Measurements from ENCODE around the gene RFFL.

Gene RFFL

GRCh38 chr17:35087731-35088355 lies 24.3 kb upstream of the RFFL start:
- peak overlapping the region; percentile 92 for H3K27ac Mint-ChIP-seq
- no peaks in the 10 kb centered on the region for H3K9me3 Mint-ChIP-seq
- H3K4me1 Mint-ChIP-seq: peaks cover 68% of the 10 kb centered on the region
- peak overlapping the region; percentile 93 for H3K4me3 Mint-ChIP-seq
- H3K36me3 Mint-ChIP-seq: no peaks in the 10 kb centered on the region
- no peaks in the 10 kb centered on the region for H3K27me3 Mint-ChIP-seq

GRCh38 chr17:35086931-35087573 lies 23.5 kb upstream of the RFFL start:
- peaks cover 76% of the 10 kb centered on the region for H3K4me1 Mint-ChIP-seq
- H3K36me3 Mint-ChIP-seq: no peaks in the 10 kb centered on the region
- no peaks in the 10 kb centered on the region for H3K9me3 Mint-ChIP-seq
- peak overlapping the region; percentile 69 for H3K27ac Mint-ChIP-seq
- no peaks in the 10 kb centered on the region for H3K27me3 Mint-ChIP-seq
- H3K4me3 Mint-ChIP-seq: peak overlapping the region; percentile 93

DNA sequence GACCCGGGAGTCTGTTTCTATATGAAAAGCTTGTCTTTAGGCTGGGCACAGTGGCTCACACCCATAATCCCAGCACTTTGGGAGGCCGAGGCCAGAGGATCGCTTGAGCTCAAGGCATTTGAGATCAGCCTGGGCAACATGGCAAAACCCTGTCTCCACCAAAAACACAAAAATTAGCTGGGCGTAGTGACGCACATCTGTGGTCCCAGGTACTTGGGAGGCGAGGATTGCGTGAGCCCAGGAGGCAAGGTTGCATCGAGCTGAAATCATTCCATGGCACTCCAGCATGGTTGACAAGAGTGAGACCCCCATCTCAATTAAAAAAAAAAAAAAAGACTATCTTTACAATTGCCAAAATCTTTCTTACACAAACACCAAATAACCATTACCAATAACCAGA lies 22.7 kb upstream of the RFFL start:
- Mint-ChIP-seq H3K9me3 (no peaks in the 10 kb centered on the region), H3K27ac (peak overlapping the region; percentile 69), H3K4me3 (peak overlapping the region; percentile 30), H3K4me1 (peaks cover 82% of the 10 kb centered on the region), H3K36me3 (no peaks in the 10 kb centered on the region), H3K27me3 (no peaks in the 10 kb centered on the region)

GRCh38 chr17:35084987-35085386 lies 21.5 kb upstream of the RFFL start:
- H3K27ac Mint-ChIP-seq: peak overlapping the region; percentile 65
- H3K36me3 Mint-ChIP-seq: no peaks in the 10 kb centered on the region
- H3K4me1 Mint-ChIP-seq: peaks cover 84% of the 10 kb centered on the region
- H3K27me3 Mint-ChIP-seq: no peaks in the 10 kb centered on the region
- H3K9me3 Mint-ChIP-seq: no peaks in the 10 kb centered on the region
- peak overlapping the region; percentile 51 for H3K4me3 Mint-ChIP-seq

GRCh38 chr17:35083071-35083470 lies 19.6 kb upstream of the RFFL start:
- no peaks in the 10 kb centered on the region for H3K27me3 Mint-ChIP-seq
- H3K36me3 Mint-ChIP-seq: no peaks in the 10 kb centered on the region
- no peaks in the 10 kb centered on the region for H3K9me3 Mint-ChIP-seq
- H3K4me3 Mint-ChIP-seq: peak overlapping the region; percentile 78
- H3K27ac Mint-ChIP-seq: peak overlapping the region; percentile 97
- peaks cover 86% of the 10 kb centered on the region for H3K4me1 Mint-ChIP-seq

- no peaks in the 10 kb centered on the region for H3K36me3 Mint-ChIP-seq
- H3K27ac Mint-ChIP-seq: peak overlapping the region; percentile 97
- no peaks in the 10 kb centered on the region for H3K27me3 Mint-ChIP-seq
- H3K9me3 Mint-ChIP-seq: no peaks in the 10 kb centered on the region
- H3K4me3 Mint-ChIP-seq: peak overlapping the region; percentile 78
- peaks cover 86% of the 10 kb centered on the region for H3K4me1 Mint-ChIP-seq
These were observed 18.7 kb upstream of the RFFL start for GRCh38 chr17:35082073-35082657.

GRCh38 chr17:35081638-35082037 lies 18.1 kb upstream of the RFFL start:
- Mint-ChIP-seq H3K4me1 (peaks cover 83% of the 10 kb centered on the region), H3K4me3 (no peak overlapping the region), H3K9me3 (no peaks in the 10 kb centered on the region), H3K27ac (peak overlapping the region; percentile 55), H3K36me3 (no peaks in the 10 kb centered on the region), H3K27me3 (no peaks in the 10 kb centered on the region)

DNA sequence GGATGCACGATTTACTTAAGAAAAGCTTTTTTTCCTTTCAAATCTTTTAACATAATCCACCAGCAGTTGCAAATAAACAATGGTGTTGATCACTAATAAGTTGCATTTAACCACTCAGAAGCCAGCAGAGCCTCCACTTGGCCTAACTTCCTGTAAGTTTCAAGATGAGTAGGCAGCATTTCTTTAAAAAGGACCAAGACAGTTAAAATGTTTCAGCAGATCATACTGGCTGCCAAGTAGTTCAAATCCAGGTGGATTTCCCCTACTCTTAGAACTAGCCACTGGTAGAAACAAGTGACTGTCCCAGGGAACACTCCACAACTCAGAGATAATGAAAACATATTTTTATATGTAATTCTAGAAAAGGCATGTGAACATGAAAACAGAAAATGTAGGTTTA lies 17.0 kb upstream of the RFFL start:
- Mint-ChIP-seq H3K27me3 (no peaks in the 10 kb centered on the region), H3K9me3 (no peaks in the 10 kb centered on the region), H3K4me1 (peaks cover 74% of the 10 kb centered on the region), H3K36me3 (peaks cover 1% of the 10 kb centered on the region), H3K27ac (no peak overlapping the region), H3K4me3 (no peak overlapping the region)

GRCh38 chr17:35079547-35080423 lies 16.3 kb upstream of the RFFL start:
- H3K36me3 Mint-ChIP-seq: peaks cover 1% of the 10 kb centered on the region
- H3K27me3 Mint-ChIP-seq: no peaks in the 10 kb centered on the region
- H3K9me3 Mint-ChIP-seq: no peaks in the 10 kb centered on the region
- H3K4me1 Mint-ChIP-seq: peaks cover 74% of the 10 kb centered on the region
- H3K27ac Mint-ChIP-seq: peak overlapping the region; percentile 9
- H3K4me3 Mint-ChIP-seq: no peak overlapping the region

DNA sequence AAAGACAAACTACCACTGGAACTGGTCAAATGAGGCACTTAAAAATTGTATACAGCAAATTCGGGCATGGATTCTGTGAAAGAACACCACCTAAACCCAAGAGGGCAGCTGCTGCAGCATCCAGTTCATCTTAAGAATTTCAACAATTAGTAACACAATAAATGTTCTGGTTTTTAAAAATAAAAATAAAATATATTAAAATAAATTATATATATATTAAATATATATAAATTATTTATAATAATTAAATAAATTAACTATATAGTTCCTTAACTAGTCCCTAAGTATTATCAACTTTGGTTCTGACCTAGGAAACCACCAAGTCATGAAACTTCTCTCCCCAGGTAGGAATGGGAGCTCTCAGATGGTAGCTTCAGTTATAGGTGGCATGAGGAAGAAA lies 13.4 kb upstream of the RFFL start:
- H3K27me3 Mint-ChIP-seq: no peaks in the 10 kb centered on the region
- H3K4me3 Mint-ChIP-seq: no peak overlapping the region
- peaks cover 1% of the 10 kb centered on the region for H3K36me3 Mint-ChIP-seq
- H3K27ac Mint-ChIP-seq: no peak overlapping the region
- H3K4me1 Mint-ChIP-seq: peaks cover 80% of the 10 kb centered on the region
- no peaks in the 10 kb centered on the region for H3K9me3 Mint-ChIP-seq

- no peaks in the 10 kb centered on the region for H3K27me3 Mint-ChIP-seq
- H3K27ac Mint-ChIP-seq: peak overlapping the region; percentile 92
- H3K4me1 Mint-ChIP-seq: peaks cover 71% of the 10 kb centered on the region
- peaks cover 4% of the 10 kb centered on the region for H3K36me3 Mint-ChIP-seq
- peak overlapping the region; percentile 63 for H3K4me3 Mint-ChIP-seq
- no peaks in the 10 kb centered on the region for H3K9me3 Mint-ChIP-seq
These were observed 11.5 kb upstream of the RFFL start for GRCh38 chr17:35074711-35075707.

GRCh38 chr17:35073991-35074627 lies 10.6 kb upstream of the RFFL start:
- Mint-ChIP-seq H3K27ac (peak overlapping the region; percentile 93), H3K9me3 (no peaks in the 10 kb centered on the region), H3K4me1 (peaks cover 71% of the 10 kb centered on the region), H3K27me3 (no peaks in the 10 kb centered on the region), H3K4me3 (peak overlapping the region; percentile 73), H3K36me3 (peaks cover 4% of the 10 kb centered on the region)

DNA sequence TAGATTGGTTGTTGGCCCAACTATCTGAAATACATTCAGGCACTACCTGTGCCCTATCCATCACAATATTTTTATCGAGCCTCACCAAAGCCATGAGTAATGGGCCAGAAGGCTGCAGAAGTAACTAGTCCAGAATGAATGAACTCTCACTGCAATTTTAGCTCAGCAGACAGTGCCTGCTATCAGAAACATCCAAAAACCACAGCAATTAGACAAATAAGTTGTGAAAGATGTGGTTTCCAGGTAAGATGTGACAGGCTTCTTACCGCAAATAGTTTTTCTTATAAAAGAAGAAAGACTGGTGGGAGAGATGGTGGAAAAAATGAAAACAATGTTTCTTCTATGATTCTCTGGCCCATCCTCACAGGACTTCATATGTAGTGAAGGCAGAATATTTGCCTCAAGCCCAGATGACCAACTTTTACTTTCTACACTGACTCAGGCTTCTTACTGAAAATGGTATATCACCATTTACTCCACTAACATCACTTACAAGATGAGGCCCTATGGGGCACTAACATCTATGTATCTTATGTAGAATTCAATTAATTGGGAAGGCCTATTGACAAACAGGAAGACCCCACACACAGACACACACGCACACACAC lies 9.8 kb upstream of the RFFL start:
- H3K27ac Mint-ChIP-seq: peak overlapping the region; percentile 93

DNA sequence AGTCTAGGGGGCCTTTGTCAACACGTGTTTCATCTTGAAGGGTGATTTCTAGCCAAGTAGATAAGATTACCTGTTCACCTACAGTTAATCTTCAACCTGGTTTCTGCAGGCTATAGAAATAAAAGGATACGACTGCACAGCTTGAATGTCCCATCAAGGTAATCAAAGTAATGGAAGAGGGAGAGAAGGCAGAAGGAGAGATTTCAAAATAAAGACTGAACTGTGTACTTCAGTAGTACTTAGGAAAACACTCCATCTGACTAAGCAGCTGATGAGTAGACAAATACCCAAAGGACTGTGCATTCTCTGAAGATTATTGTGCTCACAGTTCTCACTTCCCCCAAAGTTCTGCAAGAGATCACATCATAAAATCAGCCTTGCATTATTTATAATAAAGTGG lies 5.8 kb upstream of the RFFL start:
- H3K27me3 Mint-ChIP-seq: no peaks in the 10 kb centered on the region
- H3K4me1 Mint-ChIP-seq: peaks cover 76% of the 10 kb centered on the region
- H3K36me3 Mint-ChIP-seq: peaks cover 4% of the 10 kb centered on the region
- H3K27ac Mint-ChIP-seq: peak overlapping the region; percentile 30
- no peaks in the 10 kb centered on the region for H3K9me3 Mint-ChIP-seq
- no peak overlapping the region for H3K4me3 Mint-ChIP-seq

More for the DNA sequence above, 9.8 kb upstream of the RFFL start:
- H3K4me1 Mint-ChIP-seq: peaks cover 75% of the 10 kb centered on the region
- no peaks in the 10 kb centered on the region for H3K27me3 Mint-ChIP-seq
- peaks cover 6% of the 10 kb centered on the region for H3K36me3 Mint-ChIP-seq
- no peaks in the 10 kb centered on the region for H3K9me3 Mint-ChIP-seq
- H3K4me3 Mint-ChIP-seq: peak overlapping the region; percentile 73
